MM.1S (cell line): ENCODE data around the gene TRMU.

Source experiments
- DNase-seq: peaks from one replicate; pipeline ENCODE4 v3.0.0-alpha.2; 2015
- H2AFZ ChIP-seq: fragments of 300-600 bp; sonication (generic); 2 replicates; pipeline ENCODE4 v1.6.0; 2016; ENCODE audit warnings: antibody characterized with exemption, low read length
- H3F3A ChIP-seq: fragments of 300-600 bp; sonication (generic); 2 replicates; pipeline ENCODE4 v1.6.1; 2016; ENCODE audit warnings: mild to moderate bottlenecking, antibody characterized with exemption, low read length, moderate library complexity, mixed read lengths; ENCODE audit not compliant: insufficient read depth
- H3K27ac ChIP-seq: fragments of 300-600 bp; sonication (generic); 2 replicates; pipeline ENCODE4 v1.5.1; 2016; ENCODE audit warnings: mild to moderate bottlenecking, low read length
- H3K27me3 ChIP-seq: fragments of 300-600 bp; sonication (generic); replicated peaks from 2 replicates; pipeline ENCODE4 v1.6.0; 2016; ENCODE audit warnings: low read length; ENCODE audit not compliant: insufficient read depth
- H3K36me3 ChIP-seq: fragments of 300-600 bp; sonication (generic); replicated peaks from 2 replicates; pipeline ENCODE4 v1.6.1; 2016; ENCODE audit warnings: mild to moderate bottlenecking, low read length, mixed read lengths; ENCODE audit not compliant: insufficient read depth
- H3K4me1 ChIP-seq: fragments of 300-600 bp; sonication (generic); 2 replicates; pipeline ENCODE4 v1.6.1; 2016; ENCODE audit warnings: low read length, mixed read lengths
- H3K4me2 ChIP-seq: fragments of 300-600 bp; sonication (generic); 2 replicates; pipeline ENCODE4 v1.6.0; 2016; ENCODE audit warnings: low read depth, low read length
- H3K4me3 ChIP-seq: fragments of 300-600 bp; sonication (generic); 2 replicates; pipeline ENCODE4 v1.5.1; 2016; ENCODE audit warnings: low read length, mixed read lengths
- H3K79me2 ChIP-seq: fragments of 300-600 bp; sonication (generic); 2 replicates; pipeline ENCODE4 v1.6.1; 2016; ENCODE audit warnings: mixed run types, low read length, mixed read lengths
- H3K9ac ChIP-seq: fragments of 300-600 bp; sonication (generic); 2 replicates; pipeline ENCODE4 v1.6.1; 2016; ENCODE audit warnings: low read length, mixed read lengths
- H3K9me2 ChIP-seq: fragments of 300-600 bp; sonication (generic); replicated peaks from 2 replicates; pipeline ENCODE4 v1.6.1; 2016; ENCODE audit warnings: mild to moderate bottlenecking, low read length, mixed read lengths; ENCODE audit not compliant: insufficient read depth
- H3K9me3 ChIP-seq: fragments of 300-600 bp; sonication (generic); replicated peaks from 2 replicates; pipeline ENCODE4 v1.6.1; 2016; ENCODE audit warnings: mild to moderate bottlenecking, low read length, mixed read lengths; ENCODE audit not compliant: insufficient read depth
- H4K20me1 ChIP-seq: fragments of 300-600 bp; sonication (generic); 2 replicates; pipeline ENCODE4 v1.6.1; 2016; ENCODE audit warnings: mild to moderate bottlenecking, low read length, moderate library complexity, mixed read lengths; ENCODE audit not compliant: insufficient read depth
- EZH2 ChIP-seq: fragments of 300-600 bp; sonication (generic); optimal IDR thresholded peaks from 2 replicates; pipeline ENCODE3; 2017; ENCODE audit warnings: low read depth, mild to moderate bottlenecking, antibody characterized with exemption, low read length, mixed read lengths
- EZH2phosphoT487 ChIP-seq: fragments of 300-600 bp; sonication (generic); IDR thresholded peaks from 2 replicates; pipeline ENCODE4 v1.6.1; 2018; ENCODE audit warnings: antibody characterized with exemption, low read length
- TF ChIP-seq, protein P1 (sequence below): fragments of 300-600 bp; sonication (generic); IDR thresholded peaks from 2 replicates; pipeline ENCODE4 v1.5.1; 2016; ENCODE audit warnings: antibody characterized with exemption, low read length, mixed read lengths

The TRMU gene

DNA sequence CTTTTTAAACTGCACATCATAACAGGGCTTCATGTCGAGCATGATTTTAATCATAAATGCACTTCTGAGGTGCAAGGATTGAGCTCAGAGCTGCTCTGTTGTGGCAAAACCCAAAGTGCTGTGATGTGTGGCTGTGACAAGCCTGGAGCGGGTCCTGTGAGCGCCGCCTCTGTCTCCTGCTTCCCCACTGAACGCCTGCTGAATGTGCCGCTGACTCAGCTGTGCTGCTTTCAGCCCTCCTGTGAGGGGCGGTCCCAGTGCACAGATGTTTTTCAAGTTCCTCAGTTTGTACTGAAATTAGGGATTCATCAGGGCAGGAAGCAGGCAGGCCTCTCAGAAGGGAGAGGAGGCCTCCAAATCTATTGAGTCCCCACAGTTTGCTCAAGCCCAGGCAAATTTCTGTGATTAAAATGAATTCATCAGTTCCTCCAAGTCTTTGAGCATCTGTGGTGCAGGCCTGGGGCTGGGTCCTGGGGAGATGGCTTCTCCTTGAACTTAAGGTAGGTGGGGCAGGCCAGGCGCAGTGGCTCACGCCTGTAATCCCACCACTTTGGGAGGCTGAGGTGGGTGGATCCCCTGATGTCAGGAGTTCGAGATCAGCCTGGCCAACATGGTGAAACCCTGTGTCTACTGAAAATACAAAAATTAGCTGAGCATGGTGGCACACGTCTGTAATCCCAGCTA lies 41.8 kb upstream of the TRMU start:
- Histone ChIP-seq H3K4me2 (peak overlapping the region; percentile 73), H4K20me1 (no peaks in the 10 kb centered on the region), H3K9ac (peak overlapping the region; percentile 60), H3K27ac (peak overlapping the region; percentile 82), H3K36me3 (no peaks in the 10 kb centered on the region), H2AFZ (peak overlapping the region; percentile 59), H3K27me3 (no peaks in the 10 kb centered on the region), H3K9me3 (no peaks in the 10 kb centered on the region), H3K4me1 (peaks cover 43% of the 10 kb centered on the region), H3K9me2 (no peaks in the 10 kb centered on the region), H3K4me3 (peak overlapping the region; percentile 12), H3F3A (peaks cover 40% of the 10 kb centered on the region), H3K79me2 (peaks cover 31% of the 10 kb centered on the region)
- TF ChIP-seq, protein P1, sequence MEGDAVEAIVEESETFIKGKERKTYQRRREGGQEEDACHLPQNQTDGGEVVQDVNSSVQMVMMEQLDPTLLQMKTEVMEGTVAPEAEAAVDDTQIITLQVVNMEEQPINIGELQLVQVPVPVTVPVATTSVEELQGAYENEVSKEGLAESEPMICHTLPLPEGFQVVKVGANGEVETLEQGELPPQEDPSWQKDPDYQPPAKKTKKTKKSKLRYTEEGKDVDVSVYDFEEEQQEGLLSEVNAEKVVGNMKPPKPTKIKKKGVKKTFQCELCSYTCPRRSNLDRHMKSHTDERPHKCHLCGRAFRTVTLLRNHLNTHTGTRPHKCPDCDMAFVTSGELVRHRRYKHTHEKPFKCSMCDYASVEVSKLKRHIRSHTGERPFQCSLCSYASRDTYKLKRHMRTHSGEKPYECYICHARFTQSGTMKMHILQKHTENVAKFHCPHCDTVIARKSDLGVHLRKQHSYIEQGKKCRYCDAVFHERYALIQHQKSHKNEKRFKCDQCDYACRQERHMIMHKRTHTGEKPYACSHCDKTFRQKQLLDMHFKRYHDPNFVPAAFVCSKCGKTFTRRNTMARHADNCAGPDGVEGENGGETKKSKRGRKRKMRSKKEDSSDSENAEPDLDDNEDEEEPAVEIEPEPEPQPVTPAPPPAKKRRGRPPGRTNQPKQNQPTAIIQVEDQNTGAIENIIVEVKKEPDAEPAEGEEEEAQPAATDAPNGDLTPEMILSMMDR, result peak; percentile 19; the same call in 1 of the 2 replicates
- no peak for TF ChIP-seq EZH2phosphoT487
- DNase-seq, result peak; percentile 85

DNA sequence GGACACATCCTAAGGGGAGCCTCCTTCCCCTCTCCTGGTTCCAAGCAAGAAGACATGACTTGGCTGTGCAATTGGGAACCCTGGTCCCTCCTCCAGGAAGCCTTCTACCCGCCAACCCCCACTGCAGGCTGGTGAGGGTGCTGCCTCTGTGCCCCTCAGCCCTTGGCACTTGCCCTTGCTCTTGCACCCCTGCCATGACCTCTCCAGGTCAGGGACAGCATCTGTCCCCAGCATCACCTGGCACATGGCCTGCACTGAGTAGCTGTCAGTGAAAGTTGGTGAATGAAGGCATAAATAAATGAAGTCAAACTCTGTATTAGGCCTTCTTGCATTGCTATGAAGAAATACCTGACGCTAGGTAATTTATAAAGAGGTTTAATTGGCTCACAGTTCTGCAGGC lies 40.7 kb upstream of the TRMU start:
- Histone ChIP-seq H3K79me2 (peaks cover 40% of the 10 kb centered on the region), H3K4me2 (peak overlapping the region; percentile 99; the same call in 1 of the 2 replicates), H3K36me3 (no peaks in the 10 kb centered on the region), H3K4me3 (no peak overlapping the region), H3K9me2 (no peaks in the 10 kb centered on the region), H4K20me1 (no peaks in the 10 kb centered on the region), H3K9ac (no peak overlapping the region), H3K27me3 (no peaks in the 10 kb centered on the region), H3K27ac (no peak overlapping the region), H3F3A (peaks cover 40% of the 10 kb centered on the region), H3K4me1 (peaks cover 41% of the 10 kb centered on the region), H3K9me3 (no peaks in the 10 kb centered on the region), H2AFZ (no peak overlapping the region)
- TF ChIP-seq EZH2phosphoT487 (no peak), EZH2 (no peak)
- TF ChIP-seq, protein P1, result no peak
- no peak for DNase-seq

DNA sequence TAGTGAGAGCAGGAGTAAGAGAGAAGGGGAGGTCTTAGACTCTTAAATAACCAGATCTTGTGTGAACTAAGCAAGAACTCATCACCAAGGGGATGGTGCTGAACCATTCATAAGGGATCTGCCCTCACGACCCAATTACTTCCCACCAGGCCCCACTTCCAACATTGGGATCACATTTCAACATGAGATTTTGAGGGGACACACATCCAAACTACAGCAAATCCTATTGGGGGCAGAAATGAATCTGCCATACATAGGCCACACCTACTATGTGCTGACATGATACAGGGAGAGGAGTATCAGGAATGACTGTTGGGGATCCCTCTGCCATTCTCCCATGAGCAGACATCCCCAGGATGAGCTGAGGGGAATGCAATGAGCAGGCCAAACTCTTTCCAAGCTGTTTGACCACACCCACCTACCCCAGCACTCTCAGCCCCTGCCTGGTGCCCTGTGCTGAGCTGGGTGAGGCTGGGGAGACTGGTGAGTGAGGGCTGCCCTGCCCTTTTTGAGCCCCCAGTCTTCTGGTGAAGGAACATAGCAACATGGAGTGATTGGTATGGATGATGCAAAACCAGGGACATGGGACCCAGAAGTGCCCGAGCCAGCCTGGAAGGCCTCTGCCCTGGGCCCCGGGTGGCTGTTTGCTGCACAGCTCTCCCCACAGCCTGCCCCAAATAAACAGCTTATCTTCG lies 40.1 kb upstream of the TRMU start:
- TF ChIP-seq EZH2phosphoT487 (no peak), EZH2 (no peak)
- TF ChIP-seq, protein P1, result no peak
- H3K9me2 ChIP-seq, result no peaks in the 10 kb centered on the region
- peak overlapping the region; percentile 83 for H3K4me3 ChIP-seq
- H3K27me3 ChIP-seq, result no peaks in the 10 kb centered on the region
- H3K27ac ChIP-seq, result peak overlapping the region; percentile 89; the same call in 1 of the 2 replicates
- DNase-seq, result no peak
- H2AFZ ChIP-seq, result peak overlapping the region; percentile 72
- peaks cover 45% of the 10 kb centered on the region for H3K79me2 ChIP-seq
- peaks cover 40% of the 10 kb centered on the region for H3F3A ChIP-seq
- H3K36me3 ChIP-seq, result peaks cover 3% of the 10 kb centered on the region; the same call in 1 of the 2 replicates
- H3K9ac ChIP-seq, result peak overlapping the region; percentile 94; the same call in 1 of the 2 replicates
- peaks cover 41% of the 10 kb centered on the region for H3K4me1 ChIP-seq
- no peaks in the 10 kb centered on the region for H3K9me3 ChIP-seq
- H4K20me1 ChIP-seq, result no peaks in the 10 kb centered on the region
- peak overlapping the region; percentile 99 for H3K4me2 ChIP-seq
